GM23338 (cell line): ENCODE results near the gene JAM2. TPM values are rescaled to one million over a fixed set of nuclear protein-coding genes. Genes with fewer than 3 reads are reported as not detected.

Experiments used
- ATAC-seq: fragments of 200-7000 bp; cut with Tn5 transposase; 3 replicates; pipeline ENCODE4 v1.9.1; 2020
- DNase-seq: peaks from one replicate; pipeline ENCODE4 v3.0.0-alpha.2; 2015; ENCODE audit warnings: low spot score
- H2AFZ ChIP-seq: fragments of 200-600 bp; sonication (generic); 2 replicates; pipeline ENCODE4 v1.8.0; 2016; ENCODE audit warnings: antibody characterized with exemption, mild to moderate bottlenecking, moderate library complexity
- H3F3A ChIP-seq: fragments of 200-600 bp; sonication (generic); replicated peaks from 2 replicates; pipeline ENCODE4 v1.8.0; 2017; ENCODE audit warnings: antibody characterized with exemption, mixed run types, low read depth
- H3K27ac ChIP-seq: fragments of 200-600 bp; sonication (generic); 2 replicates; pipeline ENCODE4 v1.6.1; 2016; ENCODE audit warnings: low read depth
- H3K27me3 ChIP-seq: fragments of 200-600 bp; sonication (generic); 2 replicates; pipeline ENCODE4 v1.8.0; 2016; ENCODE audit warnings: mild to moderate bottlenecking, mixed run types, moderate library complexity; ENCODE audit not compliant: insufficient read depth
- H3K36me3 ChIP-seq: fragments of 200-600 bp; sonication (generic); 2 replicates; pipeline ENCODE4 v1.8.0; 2016; ENCODE audit warnings: mild to moderate bottlenecking; ENCODE audit not compliant: insufficient read depth
- H3K4me1 ChIP-seq: fragments of 200-600 bp; sonication (generic); 2 replicates; pipeline ENCODE4 v1.8.0; 2016; ENCODE audit warnings: mild to moderate bottlenecking, moderate library complexity; ENCODE audit not compliant: insufficient read depth
- H3K4me2 ChIP-seq: fragments of 200-600 bp; sonication (generic); 2 replicates; pipeline ENCODE4 v1.7.1; 2017; ENCODE audit warnings: mixed run types
- H3K4me3 ChIP-seq: fragments of 200-600 bp; sonication (generic); 2 replicates; pipeline ENCODE4 v1.6.1; 2016; ENCODE audit warnings: mixed run types
- H3K79me2 ChIP-seq: fragments of 200-600 bp; sonication (generic); replicated peaks from 2 replicates; pipeline ENCODE4 v1.8.0; 2017; ENCODE audit warnings: mild to moderate bottlenecking; ENCODE audit not compliant: insufficient read depth
- H3K9me2 ChIP-seq: fragments of 200-600 bp; sonication (generic); 2 replicates; pipeline ENCODE4 v1.8.0; 2017; ENCODE audit not compliant: insufficient read depth
- H4K20me1 ChIP-seq: fragments of 200-600 bp; sonication (generic); replicated peaks from 2 replicates; pipeline ENCODE4 v1.8.0; 2017; ENCODE audit warnings: mild to moderate bottlenecking; ENCODE audit not compliant: insufficient read depth
- H3K27ac Mint-ChIP-seq: 2 replicates; pipeline ENCODE4 v1.8.0; 2020; ENCODE audit warnings: inconsistent platforms, mild to moderate bottlenecking, moderate library complexity, mixed read lengths
- H3K27me3 Mint-ChIP-seq: 3 replicates; pipeline ENCODE4 v1.8.0; 2022; ENCODE audit warnings: low read depth, mild to moderate bottlenecking, moderate library complexity, mixed read lengths, inconsistent platforms; ENCODE audit not compliant: insufficient read depth, poor library complexity
- H3K36me3 Mint-ChIP-seq: 3 replicates; pipeline ENCODE4 v1.8.0; 2021; ENCODE audit warnings: low read depth, mild to moderate bottlenecking, inconsistent platforms, moderate library complexity, mixed read lengths
- H3K4me1 Mint-ChIP-seq: 3 replicates; pipeline ENCODE4 v1.8.0; 2020; ENCODE audit warnings: mild to moderate bottlenecking, inconsistent platforms, mixed read lengths
- H3K4me3 Mint-ChIP-seq: 3 replicates; pipeline ENCODE4 v1.8.0; 2021; ENCODE audit warnings: moderate library complexity, mild to moderate bottlenecking, inconsistent platforms, mixed read lengths
- H3K9me3 Mint-ChIP-seq: 3 replicates; pipeline ENCODE4 v1.8.0; 2020; ENCODE audit warnings: moderate library complexity, mild to moderate bottlenecking, inconsistent platforms, mixed read lengths
- CREB1 ChIP-seq: fragments of 250-450 bp; sonication (Bioruptor Pico); IDR thresholded peaks from 2 replicates; pipeline ENCODE4 v1.5.0; 2020; ENCODE audit warnings: low read depth, mild to moderate bottlenecking, moderate library complexity
- CTCF ChIP-seq, 2 experiments: fragments of 200-600 bp in 1 of 2; sonication (generic) in 1 of 2; conservative IDR thresholded peaks; 2 replicates each; pipeline versions ENCODE4 v1.5.1 to v1.6.1; 2016 to 2017; ENCODE audit warnings: antibody characterized with exemption in 2 of 2, low read depth in 2 of 2, mild to moderate bottlenecking in 2 of 2, moderate library complexity in 1 of 2
- ETS1 ChIP-seq: IDR thresholded peaks from 2 replicates; pipeline ENCODE4 v1.6.1; 2016; ENCODE audit warnings: antibody characterized with exemption
- EZH2 ChIP-seq: fragments of 200-600 bp; sonication (generic); IDR thresholded peaks from one replicate; pipeline ENCODE4 v1.8.0; 2017; ENCODE audit warnings: antibody characterized with exemption, mild to moderate bottlenecking, low read depth; ENCODE audit not compliant: unreplicated experiment
- EZH2phosphoT487 ChIP-seq: fragments of 200-600 bp; sonication (generic); IDR thresholded peaks from one replicate; pipeline ENCODE4 v1.8.1; 2018; ENCODE audit warnings: antibody characterized with exemption; ENCODE audit not compliant: unreplicated experiment
- JUNB ChIP-seq: IDR thresholded peaks from one replicate; pipeline ENCODE4 v1.6.1; 2016; ENCODE audit warnings: antibody characterized with exemption; ENCODE audit not compliant: unreplicated experiment
- NANOG ChIP-seq: IDR thresholded peaks from 2 replicates; pipeline ENCODE4 v1.6.1; 2016; ENCODE audit warnings: antibody characterized with exemption, borderline replicate concordance
- POLR2AphosphoS5 ChIP-seq: IDR thresholded peaks from 2 replicates; pipeline ENCODE4 v1.6.1; 2016; ENCODE audit warnings: antibody characterized with exemption, low read depth
- REST ChIP-seq: IDR thresholded peaks from one replicate; pipeline ENCODE4 v1.6.1; 2018; ENCODE audit warnings: antibody characterized with exemption; ENCODE audit not compliant: unreplicated experiment
- STAT1 ChIP-seq: IDR thresholded peaks from one replicate; pipeline ENCODE4 v1.6.1; 2016; ENCODE audit warnings: antibody characterized with exemption; ENCODE audit not compliant: unreplicated experiment
- ZNF114 ChIP-seq: fragments of 250-450 bp; sonication (Bioruptor Pico); IDR thresholded peaks from 2 replicates; pipeline ENCODE4 v1.5.0; 2020; ENCODE audit warnings: mild to moderate bottlenecking, moderate library complexity
- ZNF331 ChIP-seq: fragments of 250-450 bp; sonication (Bioruptor Pico); IDR thresholded peaks from 2 replicates; pipeline ENCODE4 v1.5.0; 2020; ENCODE audit warnings: low read depth, mild to moderate bottlenecking, moderate library complexity
- ZNF462 ChIP-seq: fragments of 250-450 bp; sonication (Bioruptor Pico); IDR thresholded peaks from 2 replicates; pipeline ENCODE4 v1.5.0; 2020; ENCODE audit warnings: mild to moderate bottlenecking, moderate library complexity
- polyA plus RNA-seq: library from polyadenylated mRNA; unstranded; fragments of >200 nt; fragmentation: Nextera tagmentation; extraction: Ambion mirVana; gene quantifications from 2 replicates; pipeline ENCODE4 v1.2.1, GENCODE V29; 2016
- total RNA-seq: library from RNA; depleted of rRNA; stranded (reverse); fragments of >200 nt; shearing (Covaris generic); gene quantifications from 2 replicates; pipeline ENCODE4 v1.2.3, GENCODE V29; 2014

Gene JAM2
- total and polyA plus RNA-seq, 2 experiments from 2014 or later = 4.9 to 14.6 TPM

GRCh38 chr21:25760677-25761076 is 121.6 kb downstream of the JAM2 start:
- Mint-ChIP-seq H3K9me3 (no peaks in the 10 kb centered on the region), H3K27ac (no peak overlapping the region), H3K4me3 (no peak overlapping the region), H3K27me3 (peaks cover 2% of the 10 kb centered on the region), H3K36me3 (peaks cover 30% of the 10 kb centered on the region), H3K4me1 (no peaks in the 10 kb centered on the region)
- no peak overlapping the region for H2AFZ ChIP-seq
- H3K4me2 ChIP-seq = no peak overlapping the region
- no peaks in the 10 kb centered on the region for H3K4me1 ChIP-seq
- DNase-seq (no peak), ATAC-seq (no peak)
- H3K9me2 ChIP-seq = no peaks in the 10 kb centered on the region
- H3F3A ChIP-seq = no peaks in the 10 kb centered on the region
- H3K36me3 ChIP-seq = peaks cover 22% of the 10 kb centered on the region
- 0 out of 2 replicates have a peak, but pooled peaks cover 6% of the 10 kb centered on the region for H4K20me1 ChIP-seq
- H3K27ac ChIP-seq = no peak overlapping the region
- no peaks in the 10 kb centered on the region for H3K79me2 ChIP-seq
- TF ChIP-seq EZH2phosphoT487 = no peak
- TF ChIP-seq CREB1 (CRISPR knock-in tag) = no peak
- TF ChIP-seq REST = no peak
- no peak for TF ChIP-seq ETS1
- no peak for TF ChIP-seq NANOG
- no peak for TF ChIP-seq POLR2AphosphoS5
- TF ChIP-seq ZNF114 (CRISPR knock-in tag) = no peak
- no peak for TF ChIP-seq ZNF462 (CRISPR knock-in tag)
- TF ChIP-seq JUNB = no peak
- no peak for TF ChIP-seq EZH2
- no peak for TF ChIP-seq ZNF331
- no peak for TF ChIP-seq CTCF (conservative IDR thresholded peaks at IDR 0.05; ENCODE audit: low read depth in 2 of 2)
- TF ChIP-seq STAT1 = no peak
- H3K4me3 ChIP-seq = no peak overlapping the region
- no peaks in the 10 kb centered on the region for H3K27me3 ChIP-seq
